GM18507 (cell line): ENCODE measurements around the gene MBP.
"Not testable (repeated sequence)": the region's sequence is repeated elsewhere in the genome, so short reads cannot be mapped to it uniquely, and the experiment has no call there.

Experiments
- DNase-seq: peaks from one replicate; pipeline ENCODE4 v3.0.0; 2011; ENCODE audit warnings: low read depth; ENCODE audit not compliant: insufficient read length; ENCODE audit errors: extremely low spot score
- FAIRE-seq: peaks from 2 replicates; lab custom pipeline; 2011; peaks lifted over from hg19 to GRCh38; lab: Jason Lieb, UNC

Gene MBP

DNA sequence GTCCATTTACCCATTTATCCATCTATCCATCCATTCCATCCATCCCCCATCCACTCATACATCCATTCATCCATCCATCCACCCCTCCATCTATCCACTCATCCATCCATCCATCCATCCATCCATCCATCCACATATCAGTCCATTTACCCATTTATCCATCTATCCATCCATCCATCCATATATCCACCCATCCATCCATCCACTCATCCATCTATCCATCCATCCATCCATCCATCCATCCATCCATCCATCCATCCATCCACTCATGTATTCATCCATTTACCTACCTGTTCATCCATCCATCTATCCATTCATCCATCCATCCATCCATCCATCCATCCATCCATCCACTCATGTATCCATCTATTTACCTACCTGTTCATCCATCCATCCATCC, 113.9 kb downstream of the MBP start:
- FAIRE-seq, DNase-seq: not testable (repeated sequence)

DNA sequence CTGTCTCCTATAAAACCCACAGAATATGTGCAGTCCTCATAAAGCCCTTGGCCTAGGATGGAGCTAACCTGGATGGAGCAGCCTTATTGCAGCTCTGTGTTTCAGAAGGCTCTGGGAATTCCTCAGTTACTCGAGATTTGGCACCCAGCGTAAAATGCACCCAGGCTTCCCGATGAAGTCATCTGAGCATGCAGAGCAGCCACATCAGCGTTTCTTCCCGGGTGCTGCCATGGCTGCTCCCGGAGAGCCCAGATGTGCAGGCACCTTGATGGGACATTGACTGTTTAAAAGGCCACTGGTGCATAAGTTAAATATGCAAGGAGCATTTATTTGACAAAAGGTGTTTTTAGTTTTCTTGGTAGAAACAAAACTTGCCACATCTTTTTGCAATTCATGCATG, 115.2 kb downstream of the MBP start:
- DNase-seq, result no peak

DNA sequence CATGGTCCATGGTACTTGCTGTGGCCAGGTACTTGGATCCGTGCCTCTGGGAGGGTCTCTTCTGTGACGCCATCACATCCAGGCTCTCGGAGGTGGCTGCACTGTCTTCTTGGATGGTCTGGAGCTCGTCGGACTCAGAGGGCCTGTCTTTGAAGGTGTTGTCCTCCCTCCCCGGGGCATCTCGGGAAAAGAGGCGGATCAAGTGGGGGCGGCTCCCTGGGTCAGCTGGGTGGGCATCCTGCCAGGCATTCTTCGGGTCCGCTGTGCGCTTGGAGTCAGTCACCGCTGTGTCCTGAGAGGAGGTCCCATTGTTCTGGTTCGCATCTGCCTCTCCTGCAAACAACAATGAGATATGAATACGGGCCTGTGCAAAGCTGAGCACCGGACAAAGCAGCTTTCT, 115.6 kb downstream of the MBP start:
- no peak for DNase-seq
- no peak for FAIRE-seq

More for the DNA sequence above, 115.2 kb downstream of the MBP start:
- FAIRE-seq, result no peak

DNA sequence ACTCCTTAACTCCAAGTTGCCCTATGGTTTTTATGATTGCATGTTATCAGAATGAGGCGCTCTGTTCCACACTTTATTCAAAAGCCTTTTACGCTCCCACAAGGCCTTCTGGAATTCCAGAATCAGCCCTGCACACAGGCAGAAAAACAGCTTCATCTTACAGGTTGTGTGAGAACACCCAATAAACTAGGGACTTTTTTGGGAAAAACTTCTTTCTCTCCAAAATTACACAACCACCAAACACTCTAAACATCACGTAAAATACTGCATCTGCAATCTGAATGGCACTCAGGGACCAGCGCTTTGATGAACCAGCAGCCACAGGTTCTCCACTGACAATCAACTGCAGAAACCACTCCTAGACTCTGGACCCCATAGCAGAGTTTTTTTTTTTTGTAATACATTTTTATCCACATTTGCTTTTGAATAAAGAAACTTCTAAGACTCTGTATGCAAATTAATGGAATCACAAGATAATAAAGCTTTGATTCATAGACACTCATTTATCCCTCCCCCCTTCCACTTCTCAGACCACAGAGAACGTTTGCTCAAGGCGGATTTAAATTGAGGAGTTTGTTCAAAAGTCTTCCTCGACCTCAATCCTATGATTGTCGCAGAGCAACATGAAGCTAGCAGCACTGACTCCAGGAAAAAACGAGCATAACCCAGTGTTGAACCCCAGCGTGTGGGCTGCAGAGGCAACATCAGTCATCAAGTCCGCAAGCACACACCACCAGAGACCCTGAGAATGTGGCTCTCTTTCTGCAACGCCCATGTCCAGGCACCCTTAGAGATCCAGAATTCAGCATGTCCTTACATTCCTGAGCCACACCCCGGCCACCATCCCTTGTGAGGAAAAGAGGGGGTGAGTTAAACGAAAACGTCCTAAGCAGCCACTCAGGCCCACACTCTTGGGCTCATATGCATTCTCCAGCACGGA, 116.5 kb downstream of the MBP start:
- FAIRE-seq, result no peak

DNA sequence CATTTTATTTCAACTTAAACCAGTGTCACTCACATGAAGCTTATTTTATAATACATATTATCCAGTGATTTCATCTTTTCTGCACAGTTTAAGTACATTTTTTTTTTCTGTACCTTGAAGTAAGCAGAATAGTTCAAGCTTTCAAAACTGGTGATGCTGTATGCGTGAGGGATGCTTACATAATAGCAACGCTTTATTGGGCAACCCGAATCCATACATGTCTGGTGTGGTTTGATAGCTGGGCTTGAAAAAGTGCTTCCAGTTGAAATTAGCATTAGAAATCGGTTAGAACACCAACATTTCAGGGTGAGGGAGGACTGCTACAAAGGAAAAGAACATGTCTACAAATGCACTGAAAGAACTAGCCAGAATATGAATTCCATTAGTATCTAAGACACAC, 117.4 kb downstream of the MBP start:
- FAIRE-seq, result no peak
- DNase-seq, result no peak

More for the DNA sequence above, 116.5 kb downstream of the MBP start:
- no peak for DNase-seq

DNA sequence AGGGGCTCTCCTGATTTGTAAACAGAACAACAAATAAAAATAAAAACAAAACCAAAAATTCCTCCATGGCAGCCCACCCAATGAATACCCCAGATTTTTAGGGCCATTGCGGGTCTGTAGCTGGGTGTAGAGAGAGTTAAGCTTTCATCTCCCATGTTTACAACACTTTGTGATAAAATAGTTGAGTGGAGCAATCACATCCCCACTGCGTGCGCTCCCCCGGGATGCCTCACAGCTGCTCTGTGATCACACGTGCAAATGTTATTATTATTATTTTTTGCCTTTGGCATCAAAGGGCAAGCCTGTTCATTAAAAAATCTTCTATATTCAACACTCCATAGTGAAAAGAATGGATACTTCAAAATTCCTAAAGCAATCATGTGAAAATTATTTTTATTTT, 118.0 kb downstream of the MBP start:
- DNase-seq (no peak), FAIRE-seq (no peak)

DNA sequence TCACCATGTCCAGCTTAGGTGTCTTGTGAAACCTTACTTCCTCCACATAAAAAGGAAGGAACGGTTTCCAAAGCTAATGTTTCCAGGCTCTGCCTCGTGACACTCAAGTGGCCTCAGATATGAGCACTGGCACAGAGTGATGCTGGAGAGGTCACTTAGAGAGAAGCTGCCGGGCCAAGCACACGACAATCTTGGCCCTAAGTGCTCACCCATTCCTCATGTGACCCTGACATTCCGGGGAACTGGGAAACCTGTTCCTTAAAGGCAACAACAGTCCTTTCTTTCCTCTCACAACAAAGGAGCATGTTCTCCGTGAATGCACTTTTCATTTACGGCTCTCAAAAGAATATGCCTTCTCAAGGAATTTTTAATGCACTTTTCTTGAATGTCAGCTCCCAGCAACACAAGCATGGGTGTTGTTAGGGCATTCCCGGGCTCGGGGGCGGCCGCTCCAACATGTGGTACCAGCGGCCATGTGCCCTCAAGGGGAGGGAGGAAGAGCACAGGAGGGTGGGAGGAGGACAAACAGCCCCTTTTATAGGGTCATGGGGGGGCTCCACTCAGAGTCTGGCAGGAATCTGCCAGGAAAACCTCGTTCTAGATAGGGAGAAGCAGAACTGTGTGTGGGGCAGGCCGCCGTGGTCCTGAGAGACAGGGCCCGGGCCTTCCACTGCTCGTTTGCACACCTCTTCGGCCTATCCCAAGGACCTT, 118.6 kb downstream of the MBP start:
- FAIRE-seq (no peak), DNase-seq (no peak)

DNA sequence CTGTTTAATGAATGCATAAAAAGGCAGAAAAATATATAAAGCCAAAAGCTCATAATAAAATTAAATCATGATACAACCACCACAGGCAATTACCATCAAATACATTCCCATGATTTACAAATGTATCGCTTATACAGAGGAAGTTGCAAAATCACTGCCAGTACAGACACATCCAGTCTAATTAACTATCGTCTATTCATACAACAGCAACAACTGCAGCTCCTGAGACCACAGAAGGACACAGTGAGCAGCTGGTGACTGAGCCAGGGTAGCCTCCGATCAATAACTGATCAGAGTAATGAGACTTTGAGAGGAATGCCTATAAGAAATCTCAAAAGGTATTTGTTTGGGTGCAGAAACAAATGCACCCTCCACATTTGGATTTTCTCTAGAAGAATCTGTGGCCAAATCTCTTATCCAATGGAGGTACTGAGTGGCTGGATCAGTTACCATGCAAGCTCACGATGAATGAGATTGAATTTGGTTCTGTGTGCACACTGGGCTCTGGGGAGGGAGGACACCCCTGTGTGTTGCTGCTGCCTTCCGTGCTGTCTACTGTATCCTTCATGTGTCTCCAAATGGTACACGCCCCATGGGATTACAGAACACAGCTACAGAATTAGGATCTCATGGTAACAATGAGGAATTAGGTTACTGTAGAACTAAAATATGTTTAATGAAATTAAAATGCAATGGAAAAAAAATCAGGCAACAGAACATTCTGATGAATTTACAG, 119.6 kb downstream of the MBP start:
- FAIRE-seq (no peak), DNase-seq (no peak)

DNA sequence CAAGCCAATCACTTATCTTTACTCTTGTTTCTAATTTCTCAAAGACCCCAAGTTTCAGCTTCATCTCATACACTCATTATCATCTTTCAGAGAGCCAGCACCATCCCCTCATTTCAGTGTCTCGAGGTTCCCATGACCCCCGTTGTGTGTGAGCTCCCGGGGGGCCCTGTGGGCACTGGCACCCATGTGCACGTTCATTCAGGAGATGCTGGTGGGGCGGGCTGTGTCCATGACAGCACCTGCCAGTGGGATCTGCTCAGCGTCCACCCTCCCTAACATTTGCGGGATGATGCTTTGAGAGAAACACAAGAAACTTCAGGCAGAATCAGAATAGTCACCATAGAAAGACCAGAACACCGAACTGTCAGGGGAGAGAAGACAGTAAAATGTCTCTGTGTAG, 120.5 kb downstream of the MBP start:
- FAIRE-seq, result no peak
- no peak for DNase-seq

DNA sequence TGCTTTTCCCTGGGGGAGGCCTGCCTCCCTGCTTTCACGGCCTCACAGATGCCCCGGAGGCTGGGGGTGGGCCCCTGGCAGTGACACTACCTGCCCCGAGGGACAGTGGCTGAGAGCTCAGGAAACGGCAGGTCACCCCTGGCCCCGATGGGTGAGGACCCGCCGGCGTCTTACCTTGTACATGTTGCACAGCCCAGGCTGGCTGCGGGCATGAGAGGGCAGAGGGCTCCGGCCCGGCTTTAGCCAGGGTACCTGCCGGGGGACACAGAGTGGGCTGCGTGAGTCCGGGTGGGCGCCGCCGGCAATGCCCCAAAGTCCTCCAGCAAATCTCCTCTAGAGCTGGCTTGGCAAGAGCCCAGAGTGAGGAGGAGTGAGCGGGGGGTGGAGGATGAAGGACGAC, 122.9 kb downstream of the MBP start:
- DNase-seq (no peak), FAIRE-seq (no peak)

DNA sequence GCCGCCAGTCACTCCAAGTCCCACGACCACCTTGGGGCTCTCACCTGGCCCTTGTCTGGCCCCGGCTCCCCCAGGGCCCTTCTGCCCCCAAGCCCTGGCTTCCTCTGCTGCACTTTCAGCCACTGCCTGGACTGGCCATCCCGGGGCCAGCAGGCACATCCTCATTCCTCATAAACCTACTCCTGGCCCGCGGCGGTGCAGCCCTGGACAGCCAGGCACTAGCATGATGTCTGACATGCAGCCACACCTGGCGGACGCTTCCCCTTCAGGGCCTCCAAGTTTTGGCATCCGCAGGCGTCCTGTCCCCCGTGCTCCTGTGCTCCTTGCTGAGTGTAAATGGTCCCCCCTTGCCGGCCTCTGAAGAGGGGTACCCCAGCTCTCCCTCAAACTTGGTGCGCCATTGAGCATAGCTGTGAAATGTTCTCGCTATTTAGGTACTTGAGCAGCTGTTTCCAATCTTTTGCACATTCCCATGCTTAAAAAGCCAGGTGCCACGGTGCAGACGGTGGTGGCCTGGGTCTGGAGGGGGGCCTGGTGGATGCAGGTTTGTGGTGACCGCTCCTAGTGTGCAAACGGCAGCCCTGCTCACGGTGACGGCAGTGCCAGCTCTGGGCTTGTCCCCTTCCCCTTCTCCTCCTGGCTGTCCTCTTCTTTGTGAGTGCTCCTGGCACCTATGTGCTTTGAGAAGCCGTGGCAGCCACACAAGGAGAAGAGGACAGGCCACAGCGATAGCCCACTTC, 123.8 kb downstream of the MBP start:
- DNase-seq (no peak), FAIRE-seq (no peak)

DNA sequence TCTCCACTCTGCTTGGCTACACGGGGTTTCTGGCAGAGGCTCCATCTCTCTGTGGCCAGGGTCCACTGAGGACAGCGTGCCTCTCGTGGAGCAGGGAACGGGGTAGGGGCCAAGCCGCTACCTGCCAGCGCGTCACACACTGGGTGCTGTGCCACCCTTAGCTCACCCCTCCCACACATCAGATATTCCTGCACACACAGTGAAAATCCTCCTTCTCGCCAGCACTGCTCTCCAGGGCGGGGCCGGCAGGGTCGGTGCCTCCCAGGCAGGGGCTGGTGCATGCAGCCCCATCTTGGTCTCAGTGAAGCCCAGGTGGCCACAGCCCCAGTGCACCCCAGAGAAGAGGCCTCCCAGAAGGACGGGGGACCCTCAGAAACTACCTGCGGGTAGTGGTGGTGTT, 124.6 kb downstream of the MBP start:
- no peak for FAIRE-seq
- no peak for DNase-seq

DNA sequence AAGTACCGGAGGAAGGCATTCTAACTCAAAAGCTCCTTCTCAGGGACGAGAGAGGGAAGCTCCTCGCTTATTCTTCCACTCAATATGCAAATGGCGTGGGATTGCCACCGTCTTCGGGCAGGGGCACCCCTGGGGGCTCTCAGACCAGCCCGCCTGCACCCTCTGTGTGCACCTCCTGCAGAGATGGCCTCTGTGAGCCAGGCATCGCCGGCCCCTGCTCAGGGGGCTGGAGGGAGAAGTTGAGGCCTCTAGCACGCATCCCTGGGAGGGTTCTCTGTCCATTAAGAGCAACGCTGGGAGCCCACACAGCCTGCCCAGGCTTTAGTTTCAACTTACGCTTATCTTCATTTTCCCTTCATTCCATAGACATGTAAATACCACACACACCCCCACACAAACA, 125.3 kb downstream of the MBP start:
- FAIRE-seq (no peak), DNase-seq (no peak)

DNA sequence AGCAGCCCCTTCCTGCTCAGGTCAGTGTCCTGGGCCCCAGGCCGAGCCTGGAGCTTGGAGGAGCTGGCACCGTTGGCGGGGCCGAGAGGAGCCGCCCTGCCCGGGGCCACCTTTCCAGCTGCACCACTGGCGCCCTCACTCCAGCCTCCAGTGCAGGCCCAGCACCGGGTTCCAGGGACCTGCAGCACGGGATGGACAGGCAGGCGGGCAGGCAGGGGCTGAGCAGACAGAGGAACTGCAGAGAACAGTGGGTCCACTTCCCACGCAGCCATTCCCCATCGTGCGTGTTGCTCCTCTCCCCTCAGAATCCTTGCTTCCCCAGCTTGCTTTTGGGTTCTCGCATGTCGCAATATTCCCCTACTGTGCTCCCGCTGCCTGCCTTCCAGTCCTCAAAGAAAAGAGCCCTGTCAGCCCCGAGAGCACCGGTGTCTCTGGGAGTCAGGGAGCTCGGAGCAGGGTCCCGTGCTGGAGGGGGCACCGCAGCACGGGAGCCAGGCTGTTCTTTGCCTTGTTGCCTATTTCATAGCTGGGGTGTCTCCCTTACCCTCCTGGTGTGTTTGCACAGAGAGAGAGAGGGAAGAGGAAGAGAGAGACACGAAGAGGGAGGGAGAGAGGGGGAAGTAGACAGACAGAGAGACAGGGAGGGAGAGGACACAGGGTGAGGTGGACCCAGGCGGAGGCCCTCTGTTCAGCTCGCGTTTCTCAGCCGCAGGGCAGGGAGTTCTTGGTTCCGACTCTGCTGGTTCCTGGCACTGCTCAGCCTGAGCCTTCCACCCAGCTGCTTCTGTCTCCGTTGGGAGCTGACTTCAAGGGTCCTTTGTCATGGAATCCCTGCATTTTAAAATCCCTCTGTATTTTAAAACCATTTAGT, 126.0 kb downstream of the MBP start:
- DNase-seq (no peak), FAIRE-seq (no peak)

DNA sequence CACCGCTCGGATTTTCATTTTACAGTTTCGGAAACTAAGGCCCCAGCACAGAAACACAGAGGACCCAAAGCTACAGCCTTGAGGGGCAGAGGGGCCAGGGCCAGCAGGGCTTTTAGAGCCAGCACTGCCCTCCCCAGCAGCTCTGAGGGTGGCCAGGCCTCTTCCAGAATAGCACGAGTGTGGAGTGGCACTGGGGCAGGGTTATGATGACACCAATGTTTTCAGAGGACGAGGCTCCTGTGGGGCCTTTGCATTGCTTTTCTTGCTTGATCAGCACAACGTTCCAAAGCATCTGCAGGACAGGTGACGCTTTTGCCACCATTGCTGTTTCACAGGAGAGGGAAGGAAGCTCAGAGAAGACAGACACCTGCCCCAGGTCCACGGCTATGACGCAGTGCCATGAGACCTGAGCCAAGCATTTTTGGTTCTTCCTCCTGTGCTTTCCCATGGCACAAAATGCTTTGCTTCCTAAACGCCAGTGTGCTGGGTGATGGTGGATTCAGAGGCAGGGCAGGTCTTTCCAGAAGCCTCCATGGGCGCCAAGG, 126.9 kb downstream of the MBP start:
- DNase-seq (no peak), FAIRE-seq (no peak)

DNA sequence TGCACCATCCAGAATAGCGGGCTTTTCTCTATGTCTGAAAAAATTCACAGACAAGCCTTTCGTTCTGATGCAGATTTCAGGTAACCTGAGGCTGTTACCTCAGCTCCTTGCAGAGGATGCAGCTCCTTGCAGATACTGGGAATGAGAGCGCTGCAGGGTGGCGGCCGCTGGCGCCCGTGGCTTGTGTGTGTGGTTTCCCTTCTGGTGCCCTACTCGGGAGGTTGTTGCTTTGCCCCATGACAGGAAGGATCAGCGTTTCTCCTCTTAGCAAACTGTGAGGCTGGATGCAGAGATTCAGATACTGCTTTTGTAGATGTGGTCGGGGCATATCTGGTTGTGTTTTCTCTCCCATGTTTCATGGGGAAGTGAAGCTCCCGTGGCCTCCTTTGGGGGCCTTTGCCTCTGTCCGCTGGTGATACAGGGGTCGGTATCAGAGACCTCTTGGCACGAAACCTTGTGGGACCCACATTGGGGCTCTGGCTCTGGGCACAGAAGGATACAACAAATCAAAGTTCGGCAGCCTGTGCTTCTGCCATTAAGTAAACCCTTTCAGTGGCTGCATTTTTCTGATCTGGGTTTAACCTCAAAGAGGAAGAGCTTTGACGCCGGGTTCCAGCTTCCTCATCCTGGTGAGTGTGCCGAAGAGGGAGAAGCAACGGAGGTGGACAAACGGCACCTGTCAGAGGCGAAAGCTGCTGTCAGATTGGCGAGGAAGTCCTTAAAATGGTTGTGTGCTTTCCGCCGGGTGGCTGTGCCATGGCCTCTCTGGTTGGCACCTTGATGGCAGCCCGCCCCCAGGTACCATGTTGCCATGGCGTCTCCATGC, 127.8 kb downstream of the MBP start:
- FAIRE-seq (no peak), DNase-seq (no peak)

DNA sequence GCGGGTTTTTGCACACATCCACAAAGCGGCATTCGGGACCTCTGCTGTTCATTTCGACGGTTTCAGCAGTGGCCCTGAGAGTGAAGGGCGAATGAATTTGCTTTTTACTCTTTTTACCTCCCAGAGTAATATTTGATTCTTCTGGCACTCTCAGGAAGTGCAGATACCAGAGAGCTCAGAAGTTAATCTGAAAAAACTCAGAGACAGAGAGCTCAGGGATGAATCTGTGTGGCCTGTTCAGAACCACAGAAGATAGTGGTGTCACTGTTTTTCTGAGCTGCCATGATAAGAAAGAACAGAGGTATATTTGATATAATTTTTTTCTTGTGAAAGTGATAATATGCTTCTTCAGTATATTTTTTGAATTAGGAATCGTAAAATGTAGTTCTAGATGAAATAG, 129.3 kb downstream of the MBP start:
- FAIRE-seq, result no peak
- DNase-seq, result no peak

DNA sequence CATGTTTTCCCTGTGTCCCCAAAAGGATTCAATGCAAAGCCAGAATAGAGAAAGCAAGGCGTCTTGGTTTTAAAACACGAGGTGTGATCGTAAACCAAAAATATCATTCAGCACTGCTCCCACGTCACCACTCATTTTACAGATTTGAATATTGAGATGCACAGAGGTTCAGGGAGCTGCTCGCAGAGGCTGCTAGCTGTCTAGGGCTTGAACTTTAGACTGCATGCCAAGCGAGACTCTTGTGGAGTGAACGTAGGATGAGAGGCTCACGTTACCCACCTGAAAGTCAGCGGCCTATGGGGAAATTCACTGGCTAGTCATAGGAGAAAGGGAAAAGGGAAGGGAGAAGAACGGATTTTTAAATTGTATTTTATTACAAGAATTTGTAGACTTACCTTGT, 130.1 kb downstream of the MBP start:
- no peak for FAIRE-seq
- DNase-seq, result no peak
